MM.1S (cell line): ENCODE results near the gene CYP2J2.

Experiments
- EZH2 ChIP-seq: fragments of 300-600 bp; sonication (generic); optimal IDR thresholded peaks from 2 replicates; pipeline ENCODE3; 2017; ENCODE audit warnings: low read depth, mild to moderate bottlenecking, antibody characterized with exemption, low read length, mixed read lengths
- TF ChIP-seq, protein P1 (sequence below): fragments of 300-600 bp; sonication (generic); IDR thresholded peaks from 2 replicates; pipeline ENCODE4 v1.5.1; 2016; ENCODE audit warnings: antibody characterized with exemption, low read length, mixed read lengths

DNA sequence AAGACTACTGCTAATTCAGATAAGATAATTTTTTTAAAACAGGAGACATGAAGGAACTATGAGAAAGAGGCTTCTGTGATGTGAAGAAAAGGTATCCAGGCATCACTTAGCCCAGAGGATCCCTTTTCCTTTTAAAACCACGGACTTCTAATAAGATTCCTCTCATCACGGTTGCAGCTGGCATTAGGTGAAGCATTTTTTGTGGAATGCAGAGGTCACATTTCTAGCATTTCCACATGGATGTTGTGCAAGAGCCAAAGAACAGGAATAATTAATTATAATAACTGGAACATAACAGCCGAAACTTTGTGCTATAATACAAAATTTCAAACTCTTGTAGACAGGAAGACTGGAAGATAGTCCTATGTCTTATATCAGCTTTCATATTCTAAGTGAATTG, 27.6 kb downstream of the CYP2J2 start:
- TF ChIP-seq, protein P1, sequence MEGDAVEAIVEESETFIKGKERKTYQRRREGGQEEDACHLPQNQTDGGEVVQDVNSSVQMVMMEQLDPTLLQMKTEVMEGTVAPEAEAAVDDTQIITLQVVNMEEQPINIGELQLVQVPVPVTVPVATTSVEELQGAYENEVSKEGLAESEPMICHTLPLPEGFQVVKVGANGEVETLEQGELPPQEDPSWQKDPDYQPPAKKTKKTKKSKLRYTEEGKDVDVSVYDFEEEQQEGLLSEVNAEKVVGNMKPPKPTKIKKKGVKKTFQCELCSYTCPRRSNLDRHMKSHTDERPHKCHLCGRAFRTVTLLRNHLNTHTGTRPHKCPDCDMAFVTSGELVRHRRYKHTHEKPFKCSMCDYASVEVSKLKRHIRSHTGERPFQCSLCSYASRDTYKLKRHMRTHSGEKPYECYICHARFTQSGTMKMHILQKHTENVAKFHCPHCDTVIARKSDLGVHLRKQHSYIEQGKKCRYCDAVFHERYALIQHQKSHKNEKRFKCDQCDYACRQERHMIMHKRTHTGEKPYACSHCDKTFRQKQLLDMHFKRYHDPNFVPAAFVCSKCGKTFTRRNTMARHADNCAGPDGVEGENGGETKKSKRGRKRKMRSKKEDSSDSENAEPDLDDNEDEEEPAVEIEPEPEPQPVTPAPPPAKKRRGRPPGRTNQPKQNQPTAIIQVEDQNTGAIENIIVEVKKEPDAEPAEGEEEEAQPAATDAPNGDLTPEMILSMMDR = no peak
- TF ChIP-seq EZH2 = no peak
